Lung (tissue), 12 donors: ENCODE measurements around the gene A1CF. TPM values are rescaled to one million over a fixed set of nuclear protein-coding genes. Genes with fewer than 3 reads are reported as not detected.

Experiments used
- ATAC-seq: fragments of 200-7000 bp; cut with Tn5 transposase; one replicate; pipeline ENCODE4 v1.9.1; 2020; ENCODE audit warnings: moderate number of reproducible peaks; ENCODE audit not compliant: insufficient read depth, low FRiP score
- DNase-seq, 3 donors: peaks; one replicate each; pipeline ENCODE4 v3.0.0-alpha.2; 2013 to 2017
- H3K27ac ChIP-seq, 2 donors: one replicate each; pipeline ENCODE4 v1.5.1; 2013; ENCODE audit warnings: mild to moderate bottlenecking in 2 of 2, moderate library complexity in 2 of 2, control low read depth in 1 of 2, inconsistent platforms in 1 of 2, low read depth in 1 of 2, low read length in 1 of 2
- H3K27me3 ChIP-seq, 3 donors: one replicate each; pipeline ENCODE4 v1.5.1; 2013; ENCODE audit warnings: low read length in 2 of 3; ENCODE audit not compliant: control insufficient read depth in 3 of 3, insufficient read depth in 3 of 3
- H3K36me3 ChIP-seq, 4 donors: one replicate each; pipeline ENCODE4 v1.5.1; 2013; ENCODE audit warnings: low read length in 4 of 4, mild to moderate bottlenecking in 1 of 4, moderate library complexity in 1 of 4; ENCODE audit not compliant: control insufficient read depth in 4 of 4, insufficient read depth in 4 of 4
- H3K4me1 ChIP-seq, 5 donors: one replicate each; pipeline ENCODE4 v1.5.1; 2013; ENCODE audit warnings: low read length in 5 of 5, mild to moderate bottlenecking in 2 of 5, moderate library complexity in 1 of 5; ENCODE audit not compliant: control insufficient read depth in 5 of 5, insufficient read depth in 5 of 5
- H3K4me3 ChIP-seq: one replicate; pipeline ENCODE4 v1.5.1; 2013; ENCODE audit warnings: mild to moderate bottlenecking, control low read depth, moderate library complexity
- H3K9ac ChIP-seq, 2 donors: one replicate each; pipeline ENCODE4 v1.5.1; 2013; ENCODE audit warnings: low read length in 2 of 2, control low read depth in 1 of 2; ENCODE audit not compliant: insufficient read depth in 1 of 2
- H3K9me3 ChIP-seq, 4 donors: one replicate each; pipeline ENCODE4 v1.5.1; 2013; ENCODE audit warnings: low read length in 3 of 4, mild to moderate bottlenecking in 1 of 4, moderate library complexity in 1 of 4; ENCODE audit not compliant: control insufficient read depth in 4 of 4, insufficient read depth in 3 of 4
- WGBS, 2 donors: extraction: QIAGEN DNeasy Blood & Tissue Kit; methylation state at CpG; one replicate each; pipeline ENCODE4 v1.1.7; 2013; 5-methylcytosine and 5-hydroxymethylcytosine counted together
- polyA plus RNA-seq, 2 donors: library from polyadenylated mRNA; stranded (reverse); fragments of 200-250 nt; gene quantifications; one replicate each; pipeline ENCODE4 v1.2.1, GENCODE V29; 2013
- total RNA-seq, 2 donors: library from RNA; depleted of rRNA in 1 of 2; stranded (reverse); fragments of >200 nt in 1 of 2; gene quantifications; one replicate each; pipeline ENCODE4 v1.2.1, GENCODE V29; 2014 to 2021
- TF ChIP-seq, protein P1 (sequence below): IDR thresholded peaks from 2 replicates; pipeline ENCODE4 v1.5.1; 2012; ENCODE audit warnings: mild to moderate bottlenecking; ENCODE audit errors: control extremely low read depth, extremely low read depth
- donor health status: control.
- donor health status: control.
- donor health status: Bipolar disorder and iron deficiency.
- donor health status: healthy.
- donor health status: DM: yes; HTN: yes; CAD: no.

Gene A1CF
- total and polyA plus RNA-seq, 4 donors: under 0.01 to 0.25 (median 0.05) TPM

DNA sequence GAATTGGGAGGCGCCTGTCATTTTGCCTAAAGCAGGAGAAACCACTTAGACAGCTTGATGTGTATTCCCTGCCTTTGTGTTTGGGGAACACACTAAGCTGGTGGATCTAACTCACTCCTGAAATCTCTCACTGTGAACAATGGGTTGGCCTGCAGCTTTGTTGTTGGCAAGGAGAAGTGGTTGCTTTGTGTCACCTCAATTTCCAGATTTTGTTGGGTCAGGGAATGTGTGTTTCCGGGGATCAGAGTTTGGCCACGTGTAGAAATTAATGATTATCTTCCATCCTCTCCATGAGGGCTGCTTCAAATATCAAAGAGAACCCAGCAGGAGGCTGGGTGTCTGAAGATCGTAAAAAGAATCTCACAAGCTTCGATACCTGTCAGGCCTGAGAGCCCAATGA lies 27.8 kb downstream of the A1CF start:
- Histone ChIP-seq H3K36me3 (no peaks in the 10 kb centered on the region), H3K9me3 (no peaks in the 10 kb centered on the region), H3K27ac (no peak overlapping the region), H3K9ac (no peak overlapping the region), H3K27me3 (peaks cover 0 to 2% (median 0%) of the 10 kb centered on the region in 3 donors), H3K4me1 (no peaks in the 10 kb centered on the region), H3K4me3 (no peak overlapping the region)
- 60 to 64% methylated on average over 5 of the region's 5 CpGs for WGBS, 2 donors
- ATAC-seq: no peak
- TF ChIP-seq, protein P1, sequence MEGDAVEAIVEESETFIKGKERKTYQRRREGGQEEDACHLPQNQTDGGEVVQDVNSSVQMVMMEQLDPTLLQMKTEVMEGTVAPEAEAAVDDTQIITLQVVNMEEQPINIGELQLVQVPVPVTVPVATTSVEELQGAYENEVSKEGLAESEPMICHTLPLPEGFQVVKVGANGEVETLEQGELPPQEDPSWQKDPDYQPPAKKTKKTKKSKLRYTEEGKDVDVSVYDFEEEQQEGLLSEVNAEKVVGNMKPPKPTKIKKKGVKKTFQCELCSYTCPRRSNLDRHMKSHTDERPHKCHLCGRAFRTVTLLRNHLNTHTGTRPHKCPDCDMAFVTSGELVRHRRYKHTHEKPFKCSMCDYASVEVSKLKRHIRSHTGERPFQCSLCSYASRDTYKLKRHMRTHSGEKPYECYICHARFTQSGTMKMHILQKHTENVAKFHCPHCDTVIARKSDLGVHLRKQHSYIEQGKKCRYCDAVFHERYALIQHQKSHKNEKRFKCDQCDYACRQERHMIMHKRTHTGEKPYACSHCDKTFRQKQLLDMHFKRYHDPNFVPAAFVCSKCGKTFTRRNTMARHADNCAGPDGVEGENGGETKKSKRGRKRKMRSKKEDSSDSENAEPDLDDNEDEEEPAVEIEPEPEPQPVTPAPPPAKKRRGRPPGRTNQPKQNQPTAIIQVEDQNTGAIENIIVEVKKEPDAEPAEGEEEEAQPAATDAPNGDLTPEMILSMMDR: no peak
- no peak for DNase-seq

DNA sequence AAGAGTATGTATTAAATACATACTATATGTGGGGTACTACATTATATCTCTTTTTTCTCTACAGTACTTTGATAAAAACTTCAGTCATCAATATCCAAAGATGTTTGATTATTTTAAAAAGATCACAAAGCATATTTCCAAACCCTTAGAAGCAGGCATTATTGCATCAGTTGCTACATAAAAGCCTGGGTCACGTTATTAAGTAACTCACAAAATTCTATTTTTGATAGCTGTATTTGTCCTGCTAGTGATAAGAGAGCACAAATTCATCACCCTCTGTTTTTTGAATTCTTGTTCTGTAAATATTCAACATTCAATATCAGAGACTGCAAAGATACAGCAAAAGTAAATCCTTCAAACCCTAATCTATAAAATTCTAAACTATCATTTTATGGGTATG lies 30.0 kb downstream of the A1CF start:
- Histone ChIP-seq H3K27me3 (peaks cover 0 to 2% (median 0%) of the 10 kb centered on the region in 3 donors), H3K27ac (no peak overlapping the region), H3K4me3 (no peak overlapping the region), H3K4me1 (no peaks in the 10 kb centered on the region), H3K9me3 (no peaks in the 10 kb centered on the region), H3K9ac (no peak overlapping the region), H3K36me3 (no peaks in the 10 kb centered on the region)
- no peak for ATAC-seq
- TF ChIP-seq, protein P1: no peak
- no peak for DNase-seq
- WGBS, 2 donors: 57 to 68% methylated on average over 1 of the region's 1 CpG

DNA sequence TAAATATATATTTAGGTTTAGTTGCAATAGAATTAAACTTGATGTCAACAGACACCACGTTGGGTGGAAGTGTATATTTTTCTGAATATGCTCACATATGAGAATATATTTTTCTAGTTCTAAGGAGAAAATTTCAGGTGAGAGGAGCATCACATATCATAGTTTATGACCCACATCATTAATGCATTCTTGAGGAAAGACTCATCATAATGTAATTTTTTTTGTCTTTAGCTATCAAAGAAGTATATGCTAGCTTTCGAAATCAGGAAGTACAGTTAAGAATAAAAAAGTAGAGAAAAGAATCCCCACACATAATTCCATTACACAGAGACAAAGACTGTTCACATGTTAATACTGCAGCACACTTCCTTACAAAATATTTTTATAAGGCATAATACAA lies 30.4 kb downstream of the A1CF start:
- 85 to 97% methylated on average over 2 of the region's 2 CpGs for WGBS, 2 donors
- Histone ChIP-seq H3K9ac (no peak overlapping the region), H3K9me3 (no peaks in the 10 kb centered on the region), H3K36me3 (no peaks in the 10 kb centered on the region), H3K27ac (no peak overlapping the region), H3K4me1 (no peaks in the 10 kb centered on the region), H3K27me3 (peaks cover 0 to 2% (median 0%) of the 10 kb centered on the region in 3 donors), H3K4me3 (no peak overlapping the region)
- ATAC-seq (no peak), DNase-seq (no peak)
- TF ChIP-seq, protein P1: no peak

DNA sequence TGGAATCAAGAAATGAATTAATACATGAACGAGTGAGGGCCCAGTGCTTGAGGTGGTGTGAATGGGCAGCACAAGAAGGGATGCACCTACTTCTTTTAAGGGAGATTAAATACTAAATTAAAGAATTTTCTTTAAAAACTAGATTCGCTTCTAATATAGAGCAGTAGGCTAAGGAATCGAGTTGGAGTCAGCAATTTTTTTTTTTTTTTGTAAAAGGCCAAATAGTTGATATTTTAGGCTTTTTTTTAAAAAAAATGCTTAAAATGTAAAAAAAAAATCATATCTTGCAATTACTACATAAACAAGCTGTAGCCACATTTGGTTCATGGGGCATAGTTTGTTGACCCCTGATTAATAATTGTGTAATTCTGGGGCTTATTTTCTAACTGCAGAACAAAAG lies 31.9 kb downstream of the A1CF start:
- Histone ChIP-seq H3K4me1 (no peaks in the 10 kb centered on the region), H3K4me3 (no peak overlapping the region), H3K36me3 (no peaks in the 10 kb centered on the region), H3K27me3 (peaks cover 0 to 2% (median 0%) of the 10 kb centered on the region in 3 donors), H3K27ac (no peak overlapping the region), H3K9ac (no peak overlapping the region), H3K9me3 (no peaks in the 10 kb centered on the region)
- no peak for ATAC-seq
- WGBS, 2 donors: 85 to 86% methylated on average over 3 of the region's 3 CpGs
- TF ChIP-seq, protein P1: no peak
- no peak for DNase-seq
